Measurements from ENCODE around the gene LRIT2. TPM values are rescaled to one million over a fixed set of nuclear protein-coding genes. Genes with fewer than 3 reads are reported as not detected.

The LRIT2 gene
- total and polyA plus RNA-seq, 12 donors = not detected

GRCh38 chr10:84177541-84178141 lies 47.7 kb downstream of the LRIT2 start:
- WGBS, 4 donors = 69 to 97% (median 71%) methylated on average over 3 to 8 of the region's 8 CpGs
- TF ChIP-seq, protein P1, sequence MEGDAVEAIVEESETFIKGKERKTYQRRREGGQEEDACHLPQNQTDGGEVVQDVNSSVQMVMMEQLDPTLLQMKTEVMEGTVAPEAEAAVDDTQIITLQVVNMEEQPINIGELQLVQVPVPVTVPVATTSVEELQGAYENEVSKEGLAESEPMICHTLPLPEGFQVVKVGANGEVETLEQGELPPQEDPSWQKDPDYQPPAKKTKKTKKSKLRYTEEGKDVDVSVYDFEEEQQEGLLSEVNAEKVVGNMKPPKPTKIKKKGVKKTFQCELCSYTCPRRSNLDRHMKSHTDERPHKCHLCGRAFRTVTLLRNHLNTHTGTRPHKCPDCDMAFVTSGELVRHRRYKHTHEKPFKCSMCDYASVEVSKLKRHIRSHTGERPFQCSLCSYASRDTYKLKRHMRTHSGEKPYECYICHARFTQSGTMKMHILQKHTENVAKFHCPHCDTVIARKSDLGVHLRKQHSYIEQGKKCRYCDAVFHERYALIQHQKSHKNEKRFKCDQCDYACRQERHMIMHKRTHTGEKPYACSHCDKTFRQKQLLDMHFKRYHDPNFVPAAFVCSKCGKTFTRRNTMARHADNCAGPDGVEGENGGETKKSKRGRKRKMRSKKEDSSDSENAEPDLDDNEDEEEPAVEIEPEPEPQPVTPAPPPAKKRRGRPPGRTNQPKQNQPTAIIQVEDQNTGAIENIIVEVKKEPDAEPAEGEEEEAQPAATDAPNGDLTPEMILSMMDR (IDR thresholded peaks at IDR 0.05) = no peak
- TF ChIP-seq POLR2A (IDR thresholded peaks at IDR 0.05) = no peak

GRCh38 chr10:84176836-84177474 lies 48.4 kb downstream of the LRIT2 start:
- peak in 1 of 7 donors; percentile 37 for DNase-seq
- TF ChIP-seq, protein P1 (IDR thresholded peaks at IDR 0.05) = no peak
- TF ChIP-seq POLR2A (IDR thresholded peaks at IDR 0.05) = no peak
- Histone ChIP-seq H3K9me3 (replicated peaks in 1 of 3) (no peaks in the 10 kb centered on the region), H3K4me1 (replicated peaks in 1 of 2) (no peaks in the 10 kb centered on the region), H3K27ac (no peak overlapping the region), H3K36me3 (replicated peaks in 1 of 2) (no peaks in the 10 kb centered on the region), H3K27me3 (no peaks in the 10 kb centered on the region), H3K4me3 (no peak overlapping the region)
- 90 to 96% (median 92%) methylated on average over 3 to 4 of the region's 4 CpGs; no CpG with 5 or more reads in 1 of the 4 donors for WGBS, 4 donors
- intact Hi-C loops (cut with DNase I) = no loop called here

More at GRCh38 chr10:84177541-84178141, 47.7 kb downstream of the LRIT2 start:
- intact Hi-C loops (cut with DNase I) = no loop called here
- Histone ChIP-seq H3K4me3 (no peak overlapping the region), H3K9me3 (replicated peaks in 1 of 3) (no peaks in the 10 kb centered on the region), H3K27ac (no peak overlapping the region), H3K4me1 (replicated peaks in 1 of 2) (no peaks in the 10 kb centered on the region), H3K36me3 (replicated peaks in 1 of 2) (no peaks in the 10 kb centered on the region), H3K27me3 (no peaks in the 10 kb centered on the region)
- peak in 2 of 7 donors; percentile 17 to 54 for DNase-seq

DNA sequence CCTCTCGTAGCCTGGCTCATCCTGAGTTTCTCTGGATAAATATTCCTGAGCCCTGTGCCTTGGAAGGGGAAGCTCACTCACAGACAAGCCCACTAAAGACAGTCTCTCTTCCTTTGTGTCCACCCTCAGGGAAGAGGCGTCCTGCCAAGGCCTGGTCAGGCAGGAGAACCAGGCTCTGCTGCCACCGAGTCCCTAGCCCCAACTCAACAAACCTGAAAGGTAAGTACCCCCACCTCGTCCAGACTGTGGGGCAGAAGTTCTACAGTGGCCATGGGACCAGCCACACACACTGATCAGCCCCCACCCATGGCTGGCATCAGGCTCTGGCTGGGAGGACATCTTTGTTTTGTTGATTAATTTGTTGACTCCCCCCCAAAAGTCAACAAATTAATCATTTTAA lies 49.0 kb downstream of the LRIT2 start:
- H3K27me3 ChIP-seq = no peaks in the 10 kb centered on the region
- intact Hi-C loops (cut with DNase I) = no loop called here
- H3K4me3 ChIP-seq = no peak overlapping the region
- H3K4me1 ChIP-seq (replicated peaks in 1 of 2) = no peaks in the 10 kb centered on the region
- H3K9me3 ChIP-seq (replicated peaks in 1 of 3) = no peaks in the 10 kb centered on the region
- peak in 2 of 7 donors; percentile 8 to 18 for DNase-seq
- H3K27ac ChIP-seq = no peak overlapping the region
- whole genome bisulfite sequencing, 4 donors = 58 to 87% (median 82%) methylated on average over 2 to 4 of the region's 4 CpGs
- H3K36me3 ChIP-seq (replicated peaks in 1 of 2) = no peaks in the 10 kb centered on the region
- TF ChIP-seq POLR2A (IDR thresholded peaks at IDR 0.05) = no peak
- TF ChIP-seq, protein P1 (IDR thresholded peaks at IDR 0.05) = no peak

GRCh38 chr10:84175436-84175835 lies 49.9 kb downstream of the LRIT2 start:
- no peak for TF ChIP-seq POLR2A (IDR thresholded peaks at IDR 0.05)
- TF ChIP-seq, protein P1 (IDR thresholded peaks at IDR 0.05) = no peak
- Histone ChIP-seq H3K4me3 (no peak overlapping the region), H3K9me3 (replicated peaks in 1 of 3) (no peaks in the 10 kb centered on the region), H3K36me3 (replicated peaks in 1 of 2) (no peaks in the 10 kb centered on the region), H3K27ac (no peak overlapping the region), H3K4me1 (replicated peaks in 1 of 2) (no peaks in the 10 kb centered on the region), H3K27me3 (no peaks in the 10 kb centered on the region)
- peak in 2 of 7 donors; percentile 5 to 14 for DNase-seq
- 84 to 88% (median 85%) methylated on average over 6 of the region's 6 CpGs for WGBS, 4 donors
- intact Hi-C loops (cut with DNase I) = no loop called here

Data from adrenal gland (tissue), 12 donors.